ENCODE results near the gene EFCAB8. TPM values are rescaled to one million over a fixed set of nuclear protein-coding genes. Genes with fewer than 3 reads are reported as not detected.

EFCAB8 gene
- total RNA-seq, 1 experiment from 2014 or later, result 0.28 TPM

- H3K9me3 ChIP-seq (replicated peaks), result no peaks in the 10 kb centered on the region
- H3K4me1 ChIP-seq, result peaks cover 16% of the 10 kb centered on the region
- no peaks in the 10 kb centered on the region for H3K27me3 ChIP-seq
- no peak for DNase-seq
- H3K36me3 ChIP-seq, result no peaks in the 10 kb centered on the region
- H3K27ac ChIP-seq, result no peak overlapping the region
- no peak overlapping the region for H3K4me3 ChIP-seq
Observed at GRCh38 chr20:32886652-32887051, 27.9 kb downstream of the EFCAB8 start.

DNA sequence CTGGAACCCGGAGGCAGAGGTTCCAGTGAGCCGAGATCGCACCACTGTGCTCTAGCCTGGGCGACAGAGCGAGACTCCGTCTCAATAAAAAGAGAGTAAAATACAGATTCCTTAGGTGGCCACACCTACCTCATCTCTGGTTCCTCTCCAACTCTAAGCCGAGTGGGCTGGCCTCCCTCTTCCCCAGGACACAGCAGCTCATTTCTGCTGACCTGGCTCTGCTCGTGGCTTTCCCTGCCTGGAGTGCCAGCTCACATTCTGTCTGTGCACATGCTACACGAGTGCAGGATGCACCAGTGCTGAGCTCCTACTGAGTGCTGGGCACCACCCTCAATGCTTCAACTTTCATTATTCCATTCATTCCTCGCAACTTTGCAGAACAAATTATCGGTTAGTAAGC is 28.8 kb downstream of the EFCAB8 start:
- no peak overlapping the region for H3K27ac ChIP-seq
- H3K36me3 ChIP-seq, result no peaks in the 10 kb centered on the region
- no peak overlapping the region for H3K4me3 ChIP-seq
- H3K9me3 ChIP-seq (replicated peaks), result no peaks in the 10 kb centered on the region
- peaks cover 21% of the 10 kb centered on the region for H3K4me1 ChIP-seq
- H3K27me3 ChIP-seq, result no peaks in the 10 kb centered on the region
- DNase-seq, result no peak

- Histone ChIP-seq H3K4me3 (no peak overlapping the region), H3K4me1 (peaks cover 32% of the 10 kb centered on the region), H3K27me3 (no peaks in the 10 kb centered on the region), H3K27ac (no peak overlapping the region), H3K9me3 (replicated peaks) (no peaks in the 10 kb centered on the region), H3K36me3 (no peaks in the 10 kb centered on the region)
- DNase-seq, result no peak
Observed at GRCh38 chr20:32888636-32889035, 29.9 kb downstream of the EFCAB8 start.

- no peak overlapping the region for H3K4me3 ChIP-seq
- no peak for DNase-seq
- H3K27ac ChIP-seq, result no peak overlapping the region
- no peaks in the 10 kb centered on the region for H3K9me3 ChIP-seq (replicated peaks)
- H3K4me1 ChIP-seq, result peaks cover 39% of the 10 kb centered on the region
- H3K27me3 ChIP-seq, result no peaks in the 10 kb centered on the region
- H3K36me3 ChIP-seq, result no peaks in the 10 kb centered on the region
Observed at GRCh38 chr20:32889281-32889680, 30.6 kb downstream of the EFCAB8 start.

DNA sequence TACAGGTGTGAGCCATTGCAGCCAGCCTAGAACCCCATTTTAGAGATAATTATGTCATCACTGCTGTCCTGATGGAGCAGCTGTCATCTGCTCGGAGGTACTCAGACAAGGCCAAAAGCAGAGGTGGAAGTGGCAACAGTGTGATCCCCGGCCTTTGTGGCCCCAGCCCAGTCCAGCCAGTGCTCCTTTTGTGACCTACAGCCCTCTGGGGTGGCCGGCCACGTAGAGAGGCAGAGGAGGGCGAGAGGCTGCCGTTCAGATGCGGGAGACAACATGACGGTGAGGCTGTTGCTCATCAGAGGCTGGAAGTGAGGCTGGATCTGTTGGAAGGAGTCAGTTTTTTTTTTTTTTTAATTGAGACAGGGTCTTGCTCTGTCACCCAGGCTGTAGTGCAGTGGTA is 32.8 kb downstream of the EFCAB8 start:
- Histone ChIP-seq H3K4me1 (peaks cover 56% of the 10 kb centered on the region), H3K9me3 (replicated peaks) (no peaks in the 10 kb centered on the region), H3K4me3 (no peak overlapping the region), H3K27ac (peak overlapping the region; percentile 86), H3K36me3 (no peaks in the 10 kb centered on the region), H3K27me3 (no peaks in the 10 kb centered on the region)
- no peak for DNase-seq

- Histone ChIP-seq H3K9me3 (replicated peaks) (no peaks in the 10 kb centered on the region), H3K4me1 (peaks cover 62% of the 10 kb centered on the region), H3K4me3 (no peak overlapping the region), H3K36me3 (no peaks in the 10 kb centered on the region), H3K27ac (peak overlapping the region; percentile 86), H3K27me3 (no peaks in the 10 kb centered on the region)
- peak; percentile 99 to 100 for DNase-seq
Observed at GRCh38 chr20:32891926-32892660, 33.4 kb downstream of the EFCAB8 start.

- Histone ChIP-seq H3K27me3 (no peaks in the 10 kb centered on the region), H3K4me1 (peaks cover 63% of the 10 kb centered on the region), H3K27ac (peak overlapping the region; percentile 86; the same call in 1 of the 2 replicates), H3K9me3 (replicated peaks) (no peaks in the 10 kb centered on the region), H3K4me3 (no peak overlapping the region), H3K36me3 (no peaks in the 10 kb centered on the region)
- no peak for DNase-seq
Observed at GRCh38 chr20:32893263-32894025, 34.7 kb downstream of the EFCAB8 start.

DNA sequence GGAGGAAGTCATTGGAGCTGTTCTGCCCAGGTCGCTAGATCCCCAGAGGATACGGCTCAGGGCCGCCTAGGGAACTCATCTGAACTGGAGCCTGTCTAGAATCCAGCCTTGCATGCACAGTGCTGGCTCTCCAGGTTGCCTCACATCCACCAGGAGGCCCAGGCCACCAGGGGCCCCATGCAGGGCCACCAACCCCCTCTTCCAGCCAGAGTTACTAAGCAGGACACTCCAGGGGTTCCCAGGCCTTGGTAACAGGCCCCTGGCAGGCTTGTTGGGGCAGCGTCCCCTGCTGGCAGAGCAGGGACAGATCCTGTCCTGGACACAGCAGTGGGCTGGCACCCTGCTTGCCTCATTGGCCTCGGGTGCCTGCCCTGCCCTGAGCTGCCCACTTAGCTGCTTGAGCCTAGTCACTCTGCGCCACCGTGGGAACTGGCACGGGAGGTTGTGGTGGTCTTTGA is 35.3 kb downstream of the EFCAB8 start:
- DNase-seq, result peak; percentile 48 to 58

GRCh38 chr20:32894711-32895355 is 36.1 kb downstream of the EFCAB8 start:
- Histone ChIP-seq H3K27me3 (no peaks in the 10 kb centered on the region), H3K4me3 (no peak overlapping the region), H3K27ac (no peak overlapping the region), H3K9me3 (replicated peaks) (no peaks in the 10 kb centered on the region), H3K4me1 (peaks cover 67% of the 10 kb centered on the region), H3K36me3 (no peaks in the 10 kb centered on the region)
- DNase-seq, result peak; percentile 39 to 54

More for the DNA sequence above, 35.3 kb downstream of the EFCAB8 start:
- peaks cover 67% of the 10 kb centered on the region for H3K4me1 ChIP-seq
- H3K36me3 ChIP-seq, result no peaks in the 10 kb centered on the region
- no peak overlapping the region for H3K27ac ChIP-seq
- H3K4me3 ChIP-seq, result no peak overlapping the region
- H3K9me3 ChIP-seq (replicated peaks), result no peaks in the 10 kb centered on the region
- H3K27me3 ChIP-seq, result no peaks in the 10 kb centered on the region

DNA sequence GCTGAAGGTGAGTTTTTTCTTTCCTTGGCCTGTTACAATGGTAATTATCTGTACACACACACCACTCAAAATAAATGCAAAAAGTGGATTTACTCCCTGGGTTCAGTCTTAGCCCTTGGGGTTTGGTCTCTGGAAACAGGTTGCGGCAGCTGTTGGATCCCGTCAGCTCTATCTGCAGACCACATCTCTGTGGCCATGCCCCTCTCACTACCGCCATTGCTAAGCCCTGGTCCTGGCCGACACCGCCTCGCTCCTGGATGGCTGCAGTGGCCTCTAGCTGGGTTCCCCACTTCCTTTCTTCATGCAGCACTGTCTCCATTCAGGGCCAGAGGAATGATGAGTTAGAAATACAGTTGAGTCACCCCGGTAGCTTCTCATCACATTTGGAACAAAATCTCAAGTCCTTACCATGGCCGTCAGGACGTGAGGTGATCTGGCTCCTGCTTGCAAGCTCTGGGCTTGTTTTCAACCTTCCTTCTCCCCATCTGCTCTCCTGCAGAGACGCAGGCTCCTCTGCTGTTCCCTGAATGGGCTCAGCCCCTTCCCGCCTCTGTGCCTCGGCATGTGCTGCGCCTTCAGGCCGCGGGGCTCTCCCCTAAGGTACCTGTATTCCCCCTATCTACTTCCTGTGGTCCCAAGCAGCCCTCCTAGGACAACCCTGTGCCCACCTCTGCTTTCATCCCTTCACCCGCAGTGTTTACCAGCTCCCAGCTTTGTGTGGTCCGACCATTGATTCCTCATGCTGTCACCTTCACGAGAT is 38.0 kb downstream of the EFCAB8 start:
- Histone ChIP-seq H3K36me3 (no peaks in the 10 kb centered on the region), H3K4me3 (no peak overlapping the region), H3K4me1 (peaks cover 51% of the 10 kb centered on the region), H3K27me3 (no peaks in the 10 kb centered on the region), H3K27ac (peak overlapping the region; percentile 30), H3K9me3 (replicated peaks) (no peaks in the 10 kb centered on the region)
- peak; percentile 93 to 95 for DNase-seq

- DNase-seq, result no peak
- Histone ChIP-seq H3K27me3 (no peaks in the 10 kb centered on the region), H3K36me3 (no peaks in the 10 kb centered on the region), H3K27ac (no peak overlapping the region), H3K4me3 (no peak overlapping the region), H3K4me1 (peaks cover 34% of the 10 kb centered on the region), H3K9me3 (replicated peaks) (no peaks in the 10 kb centered on the region)
Observed at GRCh38 chr20:32898729-32899128, 40.0 kb downstream of the EFCAB8 start.

- Histone ChIP-seq H3K9me3 (replicated peaks) (no peaks in the 10 kb centered on the region), H3K36me3 (no peaks in the 10 kb centered on the region)
- DNase-seq, result peak; percentile 47 to 69
Observed at GRCh38 chr20:32902456-32903420, 44.0 kb downstream of the EFCAB8 start.

DNA sequence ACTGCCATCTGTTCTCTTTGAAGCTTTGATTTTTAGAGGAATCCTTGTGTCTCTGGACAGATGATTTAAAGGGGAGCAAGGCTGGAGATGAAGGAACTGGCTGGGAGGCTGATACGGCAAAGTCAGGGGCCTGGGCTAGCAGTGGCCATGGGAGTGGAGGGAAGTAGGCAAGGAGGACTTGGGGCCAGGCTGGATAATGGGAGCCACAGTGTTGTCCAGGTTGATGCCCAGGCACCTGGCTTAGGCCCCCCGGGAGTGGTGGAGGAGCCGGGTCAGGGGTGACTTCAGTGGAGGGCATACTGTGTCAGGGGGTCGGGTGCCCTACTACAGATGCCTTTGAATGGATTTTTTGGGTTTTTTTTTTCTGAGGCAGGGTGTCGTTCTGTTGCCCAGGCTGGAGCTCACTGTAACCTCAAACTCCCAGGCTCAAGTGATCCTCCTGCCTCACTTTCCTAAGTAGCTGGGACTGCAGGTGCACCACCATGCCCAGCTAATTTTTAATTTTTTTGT is 45.0 kb downstream of the EFCAB8 start:
- H3K36me3 ChIP-seq, result no peaks in the 10 kb centered on the region
- no peaks in the 10 kb centered on the region for H3K27me3 ChIP-seq
- no peak for DNase-seq
- peaks cover 11% of the 10 kb centered on the region; the same call in 1 of the 2 replicates for H3K4me1 ChIP-seq
- no peak overlapping the region for H3K4me3 ChIP-seq
- H3K9me3 ChIP-seq (replicated peaks), result no peaks in the 10 kb centered on the region
- H3K27ac ChIP-seq, result no peak overlapping the region

More at GRCh38 chr20:32902456-32903420, 44.0 kb downstream of the EFCAB8 start:
- Histone ChIP-seq H3K4me1 (peaks cover 13% of the 10 kb centered on the region; the same call in 1 of the 2 replicates), H3K27ac (no peak overlapping the region), H3K4me3 (no peak overlapping the region), H3K27me3 (no peaks in the 10 kb centered on the region)

All from SJCRH30 (cell line).